ENCODE data around the gene COL8A2.

The COL8A2 gene

GRCh38 chr1:36128126-36128904, 3.3 kb upstream of the COL8A2 start:
- peaks cover 6% of the 10 kb centered on the region for H3K4me1 ChIP-seq (ENCODE audit: low read depth, poor library complexity, severe bottlenecking)
- no peaks in the 10 kb centered on the region for H3K36me3 ChIP-seq (ENCODE audit: insufficient read depth)
- no peak overlapping the region for H3K4me2 ChIP-seq
- H3K27me3 ChIP-seq (ENCODE audit: insufficient read depth, low read depth) = no peaks in the 10 kb centered on the region
- H4K20me1 ChIP-seq (ENCODE audit: insufficient read depth) = no peaks in the 10 kb centered on the region
- no peak overlapping the region for H3K4me3 ChIP-seq (IDR thresholded peaks at IDR 0.05; ENCODE audit: insufficient read depth, low read depth, low read length)
- no peak overlapping the region for H3K9ac ChIP-seq
- no peak overlapping the region for H3K27ac ChIP-seq
- no peak overlapping the region for H2AFZ ChIP-seq (ENCODE audit: low read depth)
- no peaks in the 10 kb centered on the region for H3K79me2 ChIP-seq (ENCODE audit: insufficient read depth, low read depth)
- TF ChIP-seq CTCF (conservative IDR thresholded peaks at IDR 0.05; ENCODE audit: low read depth, low read length) = no peak

DNA sequence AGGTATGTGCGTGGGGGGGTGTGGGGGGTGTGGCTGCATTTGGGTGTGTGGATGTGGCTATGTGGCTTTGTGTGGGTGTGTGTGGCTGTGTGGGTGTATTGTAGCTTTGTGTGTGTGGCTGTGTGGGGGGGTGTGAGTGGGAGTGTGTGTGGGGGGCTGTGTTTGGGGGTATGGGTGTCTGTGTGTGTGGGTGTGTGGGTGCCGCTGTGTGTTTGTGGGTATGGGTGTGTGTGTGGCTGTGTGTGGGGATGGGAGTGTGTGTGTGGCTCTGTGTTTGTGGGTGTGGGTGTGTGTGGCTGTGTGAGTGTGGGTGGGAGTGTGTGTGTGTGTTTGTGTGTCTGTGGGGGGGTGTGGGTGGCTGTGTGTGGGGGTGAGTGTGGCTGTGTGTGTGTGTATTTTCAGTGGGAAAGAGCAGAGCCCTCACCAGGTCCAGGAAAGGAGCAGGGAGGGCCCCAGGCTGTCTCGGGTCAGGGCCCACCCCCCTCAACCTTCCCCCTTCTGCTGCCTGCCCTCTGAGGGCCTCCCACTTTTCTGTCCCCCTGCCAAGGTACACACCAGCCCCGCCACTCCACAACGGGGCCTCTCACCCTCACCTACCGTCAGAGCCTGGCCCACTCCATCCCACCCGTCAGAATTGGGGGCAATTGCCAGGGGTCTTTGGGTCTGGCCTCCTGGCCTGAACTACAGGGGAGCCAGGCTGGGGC, 1.9 kb upstream of the COL8A2 start:
- TF ChIP-seq CTCF (conservative IDR thresholded peaks at IDR 0.05; ENCODE audit: low read depth, low read length) = no peak
- Histone ChIP-seq H4K20me1 (ENCODE audit: insufficient read depth) (no peaks in the 10 kb centered on the region), H3K4me1 (ENCODE audit: low read depth, poor library complexity, severe bottlenecking) (peaks cover 6% of the 10 kb centered on the region), H3K79me2 (ENCODE audit: insufficient read depth, low read depth) (no peaks in the 10 kb centered on the region), H3K27me3 (ENCODE audit: insufficient read depth, low read depth) (no peaks in the 10 kb centered on the region), H3K4me2 (no peak overlapping the region), H3K27ac (no peak overlapping the region), H3K36me3 (ENCODE audit: insufficient read depth) (no peaks in the 10 kb centered on the region), H2AFZ (ENCODE audit: low read depth) (no peak overlapping the region), H3K4me3 (IDR thresholded peaks at IDR 0.05; ENCODE audit: insufficient read depth, low read depth, low read length) (no peak overlapping the region), H3K9ac (no peak overlapping the region)

DNA sequence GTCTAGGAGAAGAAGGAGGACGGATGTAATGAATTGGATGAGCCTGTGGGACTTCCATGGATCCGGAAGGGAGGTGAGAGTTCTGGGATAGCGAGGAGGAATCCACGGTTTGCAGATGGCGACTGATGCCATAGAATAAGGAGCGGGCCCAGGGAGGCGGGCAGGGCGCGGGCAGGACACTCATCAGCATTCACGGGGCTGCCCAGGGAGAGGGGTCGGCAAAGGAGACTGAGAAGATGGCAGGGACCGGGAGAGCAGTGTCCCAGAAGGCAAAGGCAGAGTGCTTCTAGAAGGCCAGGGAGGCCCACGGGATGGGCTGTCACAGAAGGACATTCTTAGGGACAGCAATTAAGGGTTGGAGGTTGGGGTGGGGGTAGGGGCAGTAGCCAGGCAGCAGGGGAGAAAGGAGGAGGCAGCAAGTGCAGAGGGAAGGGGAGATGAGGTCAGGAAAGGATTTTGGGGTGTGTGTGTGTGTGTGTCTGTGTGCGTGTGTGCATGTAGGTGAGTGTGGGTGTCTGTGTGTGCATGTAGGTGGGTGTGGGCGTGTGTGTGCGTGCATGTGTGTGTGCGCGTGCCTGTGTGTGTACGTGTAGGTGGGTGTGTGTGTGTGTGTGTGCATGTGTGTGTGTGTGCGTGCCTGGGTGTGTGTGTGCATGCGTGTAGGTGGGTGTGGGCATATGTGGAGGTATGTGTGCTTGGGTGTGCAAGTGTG, 1.1 kb upstream of the COL8A2 start:
- Histone ChIP-seq H3K4me3 (IDR thresholded peaks at IDR 0.05; ENCODE audit: insufficient read depth, low read depth, low read length) (no peak overlapping the region), H3K9ac (no peak overlapping the region), H2AFZ (ENCODE audit: low read depth) (no peak overlapping the region), H3K27ac (no peak overlapping the region), H3K4me2 (no peak overlapping the region), H4K20me1 (ENCODE audit: insufficient read depth) (no peaks in the 10 kb centered on the region), H3K79me2 (ENCODE audit: insufficient read depth, low read depth) (no peaks in the 10 kb centered on the region), H3K27me3 (ENCODE audit: insufficient read depth, low read depth) (no peaks in the 10 kb centered on the region), H3K36me3 (ENCODE audit: insufficient read depth) (no peaks in the 10 kb centered on the region), H3K4me1 (ENCODE audit: low read depth, poor library complexity, severe bottlenecking) (peaks cover 6% of the 10 kb centered on the region)
- no peak for TF ChIP-seq CTCF (conservative IDR thresholded peaks at IDR 0.05; ENCODE audit: low read depth, low read length)

GRCh38 chr1:36124404-36125128, 456 bp downstream of the COL8A2 start:
- Histone ChIP-seq H4K20me1 (ENCODE audit: insufficient read depth) (no peaks in the 10 kb centered on the region), H3K9ac (no peak overlapping the region), H3K4me1 (ENCODE audit: low read depth, poor library complexity, severe bottlenecking) (peaks cover 6% of the 10 kb centered on the region), H3K27me3 (ENCODE audit: insufficient read depth, low read depth) (no peaks in the 10 kb centered on the region), H3K36me3 (ENCODE audit: insufficient read depth) (no peaks in the 10 kb centered on the region), H3K4me3 (IDR thresholded peaks at IDR 0.05; ENCODE audit: insufficient read depth, low read depth, low read length) (no peak overlapping the region), H3K79me2 (ENCODE audit: insufficient read depth, low read depth) (no peaks in the 10 kb centered on the region), H3K27ac (no peak overlapping the region), H3K4me2 (no peak overlapping the region), H2AFZ (ENCODE audit: low read depth) (no peak overlapping the region)
- no peak for TF ChIP-seq CTCF (conservative IDR thresholded peaks at IDR 0.05; ENCODE audit: low read depth, low read length)
